Activated T-cell treated with anti-CD3 and anti-CD28 coated beads, Interleukin-2, amount 50 U/mL, for 72 hours (primary cell): ENCODE measurements around the gene PPBP. TPM values are rescaled to one million over a fixed set of nuclear protein-coding genes. Genes with fewer than 3 reads are reported as not detected.

Experiments
- ATAC-seq, 2 donors: fragments of 150-1000 bp; cut with Tn5 transposase; replicated peaks in 1 of 2; 2 replicates each; pipeline ENCODE4 v1.10.0; 2021; ENCODE audit warnings: moderate library complexity in 2 of 2, mild to moderate bottlenecking in 1 of 2
- DNase-seq, 2 donors: peaks; one replicate each; pipeline ENCODE4 v3.0.0; 2021 to 2022; ENCODE audit warnings: mixed read lengths in 1 of 2
- H3K27ac Mint-ChIP-seq: one replicate; pipeline ENCODE4 v1.8.0; 2022; ENCODE audit warnings: mild to moderate bottlenecking, moderate library complexity, mixed read lengths
- H3K27me3 Mint-ChIP-seq: one replicate; pipeline ENCODE4 v1.8.0; 2022; ENCODE audit warnings: low read depth, mixed read lengths
- H3K36me3 Mint-ChIP-seq, 2 donors: one replicate each; pipeline ENCODE4 v1.8.0; 2022; ENCODE audit warnings: mixed read lengths in 2 of 2, mild to moderate bottlenecking in 1 of 2; ENCODE audit not compliant: insufficient read depth in 2 of 2
- H3K4me1 Mint-ChIP-seq: one replicate; pipeline ENCODE4 v1.8.0; 2022; ENCODE audit warnings: low read depth, mixed read lengths
- H3K4me3 Mint-ChIP-seq, 2 donors: one replicate each; pipeline ENCODE4 v1.8.0; 2022; ENCODE audit warnings: mild to moderate bottlenecking in 2 of 2, mixed read lengths in 2 of 2, moderate library complexity in 2 of 2
- H3K9me3 Mint-ChIP-seq, 2 donors: one replicate each; pipeline ENCODE4 v1.8.0; 2022; ENCODE audit warnings: mixed read lengths in 2 of 2
- total RNA-seq, 2 donors: library from RNA; stranded (reverse); gene quantifications; one replicate each; pipeline ENCODE4 v1.2.3, GENCODE V29; 2022

The PPBP gene, protein sequence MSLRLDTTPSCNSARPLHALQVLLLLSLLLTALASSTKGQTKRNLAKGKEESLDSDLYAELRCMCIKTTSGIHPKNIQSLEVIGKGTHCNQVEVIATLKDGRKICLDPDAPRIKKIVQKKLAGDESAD
- not detected for total RNA-seq

DNA sequence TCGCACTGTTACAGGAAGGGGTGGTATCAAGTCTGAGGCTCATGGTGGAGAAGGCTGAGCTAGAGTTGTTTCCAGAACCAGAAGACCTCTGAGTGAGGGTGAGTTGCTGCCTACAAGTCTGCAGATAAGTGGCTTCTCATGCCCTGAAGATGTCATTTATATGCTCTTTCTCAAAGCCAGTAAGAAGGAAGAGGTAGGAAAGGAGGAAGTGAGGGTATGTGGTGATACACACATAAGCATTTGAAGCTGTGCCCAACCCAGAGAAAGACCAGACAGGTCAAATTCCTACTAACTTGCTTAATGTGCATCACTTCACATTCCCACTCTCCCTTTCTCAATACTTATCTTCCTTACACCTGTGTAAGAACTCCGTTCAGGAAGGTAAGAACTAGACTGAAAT, at the start of gene PPBP:
Gene PPBP, minus strand, starts transcription at position 130 of the 400 bp plus-strand sequence. Its CDS starts 87 bp downstream, at position 43.
- no peak within 1 kb of the TSS for H3K27ac Mint-ChIP-seq
- H3K9me3 Mint-ChIP-seq = no peaks in the 10 kb centered on the region
- no peak for ATAC-seq

DNA sequence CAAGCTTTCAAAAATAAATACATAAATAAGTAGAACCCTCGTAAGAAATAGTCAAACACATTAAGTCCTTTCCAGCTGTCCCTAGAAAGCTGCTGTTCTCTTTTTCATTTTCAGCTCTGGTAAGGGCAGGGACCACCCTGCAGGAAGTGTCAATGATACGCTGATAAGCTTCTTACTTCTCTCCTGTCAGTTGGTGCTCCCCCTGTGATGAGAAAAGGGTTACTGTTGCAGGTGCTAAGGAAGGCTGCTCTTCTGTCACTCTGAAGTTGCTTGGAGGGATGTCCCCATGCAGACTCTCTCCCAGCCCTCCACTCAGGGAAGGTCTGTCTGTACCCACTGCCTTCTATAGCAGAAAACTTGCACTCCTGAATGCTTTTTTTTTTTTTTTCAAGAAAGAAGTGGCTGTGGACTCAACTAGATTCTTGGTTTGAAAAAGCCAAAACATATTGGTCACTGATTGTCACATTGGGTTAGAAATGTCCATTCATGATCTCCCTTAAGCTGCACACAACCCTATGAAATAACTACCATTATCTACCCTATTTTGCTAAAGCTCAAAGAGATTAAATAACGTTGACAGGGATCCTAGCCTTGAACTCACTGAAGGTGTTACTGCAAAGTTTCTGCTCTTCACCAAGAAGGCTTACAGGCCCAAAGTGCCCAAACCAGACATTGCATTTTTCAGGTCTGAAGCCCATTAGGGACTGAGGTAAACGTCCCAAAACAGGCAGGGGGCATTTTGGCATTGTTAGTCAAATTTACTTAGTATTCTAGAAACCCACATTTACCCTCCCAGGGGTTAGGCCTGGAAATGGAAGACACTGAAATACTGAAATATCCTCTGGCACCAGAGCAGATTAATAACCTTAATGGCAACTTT, 49.3 kb upstream of the PPBP start:
- Mint-ChIP-seq H3K36me3 (no peaks in the 10 kb centered on the region), H3K9me3 (peaks cover 0 to 4% of the 10 kb centered on the region in 2 donors), H3K4me1 (peaks cover 6% of the 10 kb centered on the region), H3K27ac (no peak overlapping the region), H3K4me3 (peak overlapping the region; percentile 81 to 84), H3K27me3 (peaks cover 47% of the 10 kb centered on the region)
- DNase-seq = no peak
- ATAC-seq = no peak

More for the DNA sequence above, at the start of gene PPBP:
- H3K27me3 Mint-ChIP-seq = no peaks in the 10 kb centered on the region
- no peaks in the 10 kb centered on the region for H3K4me1 Mint-ChIP-seq
- no peak within 1 kb of the TSS for H3K4me3 Mint-ChIP-seq
- no peak for DNase-seq
- H3K36me3 Mint-ChIP-seq = no peaks in the 10 kb centered on the region

- Mint-ChIP-seq H3K4me3 (no peak overlapping the region), H3K9me3 (peaks cover 0 to 4% of the 10 kb centered on the region in 2 donors), H3K27me3 (peaks cover 13% of the 10 kb centered on the region), H3K4me1 (no peaks in the 10 kb centered on the region), H3K36me3 (no peaks in the 10 kb centered on the region), H3K27ac (no peak overlapping the region)
- DNase-seq (no peak), ATAC-seq (peak; percentile 45 to 51)
Measured at GRCh38 chr4:74033739-74034138, 45.7 kb upstream of the PPBP start.

DNA sequence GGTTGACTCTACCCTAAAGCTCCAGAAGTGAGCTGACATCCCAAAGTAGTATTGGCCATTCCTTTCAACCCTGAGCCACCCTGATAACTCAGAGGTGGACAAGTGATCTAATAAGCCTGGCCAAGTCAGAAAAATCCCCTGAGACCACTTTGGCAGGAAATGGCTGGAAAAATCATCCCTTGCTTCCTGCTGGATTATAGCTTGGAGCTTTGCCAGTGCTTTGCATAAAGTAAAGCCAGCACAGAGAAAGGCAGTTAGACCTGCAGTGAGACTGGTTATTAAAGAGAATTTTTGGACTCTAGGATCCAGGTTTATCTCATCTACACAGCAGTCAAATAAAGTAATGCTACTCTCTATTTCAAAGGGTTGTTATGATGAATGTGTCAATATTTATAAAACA, 44.1 kb upstream of the PPBP start:
- DNase-seq = no peak
- no peak for ATAC-seq
- Mint-ChIP-seq H3K9me3 (peaks cover 0 to 4% of the 10 kb centered on the region in 2 donors), H3K36me3 (no peaks in the 10 kb centered on the region), H3K4me3 (no peak overlapping the region), H3K27ac (no peak overlapping the region), H3K27me3 (peaks cover 1% of the 10 kb centered on the region), H3K4me1 (no peaks in the 10 kb centered on the region)

DNA sequence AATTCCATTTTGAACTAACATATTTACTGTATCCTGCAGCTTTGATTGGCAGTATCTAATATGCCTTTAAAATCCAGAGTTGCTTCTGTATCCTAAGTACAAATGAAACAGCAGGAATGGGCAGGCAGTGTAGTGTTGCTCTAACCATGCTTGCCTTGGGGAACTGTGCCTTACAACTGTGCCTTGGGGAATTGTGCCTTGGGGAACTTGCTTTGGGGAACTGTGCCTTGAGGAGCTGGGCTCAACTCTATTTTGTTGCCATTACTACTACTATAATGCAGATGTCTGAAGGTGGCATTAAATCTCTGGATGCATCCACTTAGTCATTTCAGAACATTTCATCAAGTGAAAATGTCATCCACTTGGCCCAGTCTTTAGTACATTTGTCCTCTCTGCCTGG, 43.6 kb upstream of the PPBP start:
- ATAC-seq (no peak), DNase-seq (no peak)
- Mint-ChIP-seq H3K27ac (no peak overlapping the region), H3K4me3 (no peak overlapping the region), H3K36me3 (no peaks in the 10 kb centered on the region), H3K27me3 (no peaks in the 10 kb centered on the region), H3K9me3 (peaks cover 0 to 4% of the 10 kb centered on the region in 2 donors), H3K4me1 (no peaks in the 10 kb centered on the region)

GRCh38 chr4:74030285-74030684, 42.3 kb upstream of the PPBP start:
- DNase-seq = no peak
- H3K9me3 Mint-ChIP-seq = peaks cover 0 to 4% of the 10 kb centered on the region in 2 donors
- no peak overlapping the region for H3K27ac Mint-ChIP-seq
- no peak overlapping the region for H3K4me3 Mint-ChIP-seq
- ATAC-seq = no peak
- H3K27me3 Mint-ChIP-seq = no peaks in the 10 kb centered on the region
- no peaks in the 10 kb centered on the region for H3K4me1 Mint-ChIP-seq
- no peaks in the 10 kb centered on the region for H3K36me3 Mint-ChIP-seq

DNA sequence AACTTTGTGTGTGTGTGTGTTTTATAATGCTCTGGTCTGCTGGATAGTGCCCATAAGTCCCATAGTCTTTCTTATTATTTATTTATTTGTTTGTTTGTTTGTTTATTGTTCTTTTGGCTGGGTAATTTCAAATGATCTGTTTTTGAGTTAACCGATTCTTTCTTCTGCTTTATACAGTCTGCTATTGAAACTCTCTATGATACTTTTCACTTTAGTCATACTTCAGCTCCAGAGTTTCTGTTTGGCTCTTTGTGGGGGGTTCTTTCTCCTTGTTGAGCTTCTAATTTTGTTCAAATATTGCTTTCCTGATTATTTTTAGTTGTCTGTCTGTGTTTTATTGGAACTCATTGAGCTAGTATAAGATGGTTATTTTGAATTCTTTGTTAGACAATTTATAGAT, 40.5 kb upstream of the PPBP start:
- Mint-ChIP-seq H3K36me3 (no peaks in the 10 kb centered on the region), H3K27ac (peak overlapping the region; percentile 44), H3K4me1 (no peaks in the 10 kb centered on the region), H3K4me3 (no peak overlapping the region), H3K27me3 (no peaks in the 10 kb centered on the region), H3K9me3 (peaks cover 0 to 4% of the 10 kb centered on the region in 2 donors)
- DNase-seq (no peak), ATAC-seq (no peak)

GRCh38 chr4:74023709-74024108, 35.7 kb upstream of the PPBP start:
- H3K27ac Mint-ChIP-seq = no peak overlapping the region
- H3K36me3 Mint-ChIP-seq = no peaks in the 10 kb centered on the region
- H3K4me3 Mint-ChIP-seq = no peak overlapping the region
- H3K27me3 Mint-ChIP-seq = no peaks in the 10 kb centered on the region
- DNase-seq (no peak), ATAC-seq (no peak)
- H3K9me3 Mint-ChIP-seq = no peaks in the 10 kb centered on the region
- H3K4me1 Mint-ChIP-seq = no peaks in the 10 kb centered on the region

DNA sequence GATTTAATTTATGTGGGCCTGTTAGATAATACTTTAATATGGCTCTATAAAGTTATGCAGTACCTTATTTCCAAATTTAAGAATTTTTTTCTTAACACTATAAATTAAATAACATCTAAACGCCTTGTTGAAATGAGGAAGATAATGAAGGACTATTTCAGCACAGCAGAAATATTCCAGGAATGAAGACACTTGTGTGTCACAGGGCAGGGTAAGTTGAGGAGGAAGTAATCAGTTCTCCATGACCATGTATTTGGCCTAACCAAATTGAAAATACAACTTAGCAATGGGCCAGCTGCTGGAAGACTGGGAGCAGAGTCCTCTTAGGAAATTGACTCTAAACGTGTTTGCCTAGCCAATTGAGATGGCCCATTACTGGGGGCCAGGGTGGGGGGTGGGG, 33.6 kb upstream of the PPBP start:
- H3K27me3 Mint-ChIP-seq = no peaks in the 10 kb centered on the region
- no peak for DNase-seq
- peaks cover 14% of the 10 kb centered on the region for H3K4me1 Mint-ChIP-seq
- no peak overlapping the region for H3K4me3 Mint-ChIP-seq
- no peaks in the 10 kb centered on the region for H3K9me3 Mint-ChIP-seq
- H3K36me3 Mint-ChIP-seq = no peaks in the 10 kb centered on the region
- ATAC-seq = no peak
- H3K27ac Mint-ChIP-seq = no peak overlapping the region

- Mint-ChIP-seq H3K27me3 (no peaks in the 10 kb centered on the region), H3K4me3 (no peak overlapping the region), H3K27ac (no peak overlapping the region), H3K36me3 (peaks cover 0 to 3% of the 10 kb centered on the region in 2 donors), H3K4me1 (peaks cover 34% of the 10 kb centered on the region), H3K9me3 (peaks cover 0 to 4% of the 10 kb centered on the region in 2 donors)
- ATAC-seq (peak; percentile 52 to 63), DNase-seq (peak in 1 of 2 donors; percentile 13)
Measured at GRCh38 chr4:74018771-74019170, 30.8 kb upstream of the PPBP start.

GRCh38 chr4:74018116-74018515, 30.1 kb upstream of the PPBP start:
- Mint-ChIP-seq H3K4me1 (peaks cover 34% of the 10 kb centered on the region), H3K27ac (no peak overlapping the region), H3K9me3 (peaks cover 0 to 4% of the 10 kb centered on the region in 2 donors)

DNA sequence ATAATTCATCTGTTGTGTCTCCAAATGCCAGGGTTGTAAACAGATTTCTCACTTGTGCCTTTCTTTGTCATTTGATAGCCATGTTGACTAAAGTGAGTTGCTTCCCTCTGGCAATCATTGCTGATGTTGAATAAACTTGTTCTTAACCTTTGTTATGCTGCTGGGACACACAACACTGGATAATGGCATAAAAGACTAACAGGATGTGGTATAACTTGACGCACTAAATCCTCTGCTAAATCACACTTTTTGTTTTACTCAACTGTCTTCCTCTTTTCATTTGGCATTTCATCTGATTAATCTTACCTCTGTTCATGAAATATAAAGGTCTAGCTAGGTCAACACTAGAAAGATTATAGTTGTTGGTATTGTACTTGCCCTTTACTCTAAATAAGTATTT, 28.1 kb upstream of the PPBP start:
- H3K27me3 Mint-ChIP-seq = no peaks in the 10 kb centered on the region
- peaks cover 0 to 4% of the 10 kb centered on the region in 2 donors for H3K9me3 Mint-ChIP-seq
- DNase-seq = no peak
- no peak overlapping the region for H3K27ac Mint-ChIP-seq
- peaks cover 0 to 3% of the 10 kb centered on the region in 2 donors for H3K36me3 Mint-ChIP-seq
- H3K4me3 Mint-ChIP-seq = peak overlapping the region; percentile 4 to 25
- peaks cover 34% of the 10 kb centered on the region for H3K4me1 Mint-ChIP-seq
- ATAC-seq = peak; percentile 83 to 86

More at GRCh38 chr4:74018116-74018515, 30.1 kb upstream of the PPBP start:
- Mint-ChIP-seq H3K36me3 (peaks cover 0 to 3% of the 10 kb centered on the region in 2 donors), H3K4me3 (no peak overlapping the region), H3K27me3 (no peaks in the 10 kb centered on the region)
- DNase-seq (no peak), ATAC-seq (no peak)

GRCh38 chr4:74015126-74015780, 27.3 kb upstream of the PPBP start:
- Mint-ChIP-seq H3K36me3 (peaks cover 0 to 3% of the 10 kb centered on the region in 2 donors), H3K9me3 (peaks cover 0 to 4% of the 10 kb centered on the region in 2 donors), H3K4me3 (peak overlapping the region in 1 of 2 donors; percentile 15), H3K27me3 (no peaks in the 10 kb centered on the region), H3K27ac (peak overlapping the region; percentile 18), H3K4me1 (peaks cover 34% of the 10 kb centered on the region)
- no peak for DNase-seq
- peak in 1 of 2 donors; percentile 18 for ATAC-seq
